ENCODE results near the gene TMEM89. TPM values are rescaled to one million over a fixed set of nuclear protein-coding genes. Genes with fewer than 3 reads are reported as not detected.

TMEM89 gene
- total and polyA plus RNA-seq, 2 of the 4 experiments (the other 2 are of a cell fraction): 0.15 TPM; not detected in 1

GRCh38 chr3:48595526-48596121 is 25.9 kb downstream of the TMEM89 start (continued):
- no peak for TF ChIP-seq POLR2A (IDR thresholded peaks at IDR 0.05; ENCODE audit: low read depth, low read length)

GRCh38 chr3:48595075-48595525 is 26.5 kb downstream of the TMEM89 start, which contains the start of gene COL7A1:
Gene COL7A1 (minus strand): TSS chr3:48595329. CDS start chr3:48595159, 170 bp downstream.
- Histone ChIP-seq H2BK15ac (ENCODE audit: low read depth, low read length) (peak within 1 kb of the TSS; percentile 97), H3K18ac (ENCODE audit: low read depth, low read length) (peak within 1 kb of the TSS; percentile 77), H2BK5ac (ENCODE audit: low read depth, low read length, poor library complexity, severe bottlenecking) (peak within 1 kb of the TSS; percentile 97), H4K8ac (ENCODE audit: low read depth in 2 of 2, low read length in 2 of 2) (peak within 1 kb of the TSS; percentile 85 to 92), H3K4me1 (ENCODE audit: control insufficient read depth, insufficient read depth, low read length) (peaks cover 54% of the 10 kb centered on the region), H3K9me1 (ENCODE audit: insufficient read depth, low read length) (peaks cover 67% of the 10 kb centered on the region), H2AK5ac (ENCODE audit: low read depth, low read length) (peak within 1 kb of the TSS; percentile 100), H3K9ac (ENCODE audit: low read depth, low read length) (peak within 1 kb of the TSS; percentile 83), H4K91ac (ENCODE audit: insufficient read depth, low read depth, low read length) (peak within 1 kb of the TSS; percentile 98), H3K36me3 (ENCODE audit: control insufficient read depth, insufficient read depth, low read length) (peaks cover 43% of the 10 kb centered on the region), H3K79me1 (ENCODE audit: low read depth in 1 of 2, low read length in 2 of 2) (peaks cover 34 to 82% of the 10 kb centered on the region in 2 experiments), H3K56ac (ENCODE audit: extremely low read depth, insufficient read depth, low read length) (peak within 1 kb of the TSS; percentile 71), H2AK9ac (replicated peaks; ENCODE audit: low read depth, low read length, poor library complexity) (peak within 1 kb of the TSS; percentile 98), H2BK20ac (ENCODE audit: low read depth, low read length) (peak within 1 kb of the TSS; percentile 99), H2AFZ (replicated peaks; ENCODE audit: low read length, poor library complexity) (peak within 1 kb of the TSS; percentile 87), H3K27ac (ENCODE audit: insufficient read depth, low read length) (peak within 1 kb of the TSS; percentile 94), H4K20me1 (ENCODE audit: insufficient read depth, low read length) (peaks cover 17% of the 10 kb centered on the region), H3K23ac (ENCODE audit: low read depth, low read length) (peak within 1 kb of the TSS; percentile 89), H3K14ac (replicated peaks; ENCODE audit: low read depth, low read length) (peak within 1 kb of the TSS; percentile 89), H3K4me2 (ENCODE audit: low read depth, low read length) (peak within 1 kb of the TSS; percentile 73), H4K5ac (ENCODE audit: low read depth, low read length) (peak within 1 kb of the TSS; percentile 81), H3K4me3 (ENCODE audit: insufficient read depth, low read depth, low read length) (peak within 1 kb of the TSS; percentile 52), H3K27me3 (ENCODE audit: control insufficient read depth, insufficient read depth, low read length) (no peaks in the 10 kb centered on the region), H3K4ac (ENCODE audit: low read depth, low read length) (peak within 1 kb of the TSS; percentile 99), H2BK120ac (ENCODE audit: low read depth, low read length) (peak within 1 kb of the TSS; percentile 85), H3K9me3 (ENCODE audit: control insufficient read depth, insufficient read depth, low read length) (no peaks in the 10 kb centered on the region)
- intact Hi-C loops (cut with micrococcal nuclease): no loop called here
- dilution Hi-C loops (cut with HindIII; ENCODE audit: low sequenced_read_pairs, unreplicated experiment): no loop called here
- no peak for DNase-seq
- POLR2A ChIA-PET (ENCODE audit: unreplicated experiment): interaction anchor here (0.5 kb wide), 1 partner anchor 16 kb away, joined by 12 read pairs; no protein-coding TSS in a partner anchor
- CTCF ChIA-PET: no interaction called here
- WGBS, 2 experiments (ENCODE audit: extremely low coverage in 2 of 2, insufficient read length in 1 of 2): 5% methylated on average over 10 of the region's 35 CpGs; no CpG with 5 or more reads in 1 of the 2 experiments
- in situ Hi-C loops (cut with MboI; ENCODE audit: low sequenced_read_pairs): no loop called here
- no TSS peak for BruUV-seq (replicated peaks)
- peak; percentile 6 for ATAC-seq (ENCODE audit: low read depth)
- TF ChIP-seq POLR2A (IDR thresholded peaks at IDR 0.05; ENCODE audit: low read depth, low read length) (peak; percentile 36; the same call in 1 of the 2 replicates), CHD1 (IDR thresholded peaks at IDR 0.05; ENCODE audit: low read depth, low read length) (no peak), ELK1 (IDR thresholded peaks at IDR 0.05; ENCODE audit: borderline replicate concordance, low read depth, low read length) (no peak)
